Ramos (cell line): ENCODE results near the gene URM1.
"Not testable (repeated sequence)": the region's sequence is repeated elsewhere in the genome, so short reads cannot be mapped to it uniquely, and the experiment has no call there.

ENCODE experiments used
- in situ Hi-C: fragments of 300-500 bp; cut with MboI; formaldehyde crosslinking; loops from one replicate; pipeline ENCODE4 v1.14.3; 2022; ENCODE audit warnings: low sequenced_read_pairs; ENCODE audit not compliant: unreplicated experiment

The URM1 gene

GRCh38 chr9:128370752-128371629 is at the start of gene URM1:
Gene URM1 (plus strand): TSS chr9:128371374. CDS start chr9:128371381, 7 bp downstream.
- in situ Hi-C loops, result no loop called here

GRCh38 chr9:128321879-128322403 is 49.2 kb upstream of the URM1 start:
- in situ Hi-C loops, result no loop called here

GRCh38 chr9:128322404-128323211 is 48.6 kb upstream of the URM1 start, which contains the start of the genes COQ4 and TRUB2:
Gene COQ4 (plus strand): TSS chr9:128322839. CDS start chr9:128322859, 20 bp downstream.
Gene TRUB2 (minus strand): TSS chr9:128322447. CDS start chr9:128322408, 39 bp downstream.
- in situ Hi-C loops, result no loop called here

GRCh38 chr9:128323212-128323730 is 47.9 kb upstream of the URM1 start:
- in situ Hi-C loops, result no loop called here

GRCh38 chr9:128323791-128324190 is 47.4 kb upstream of the URM1 start:
- in situ Hi-C loops, result no loop called here

- in situ Hi-C loops, result no loop called here
Measured at GRCh38 chr9:128324401-128324800, 46.8 kb upstream of the URM1 start.

GRCh38 chr9:128325629-128326028 is 45.5 kb upstream of the URM1 start:
- in situ Hi-C loops, result no loop called here

GRCh38 chr9:128333451-128333869 is 37.7 kb upstream of the URM1 start:
- in situ Hi-C loops, result no loop called here

GRCh38 chr9:128335161-128335560 is 36.0 kb upstream of the URM1 start:
- in situ Hi-C loops, result no loop called here

GRCh38 chr9:128335914-128336313 is 35.3 kb upstream of the URM1 start:
- in situ Hi-C loops, result no loop called here

- in situ Hi-C loops, result no loop called here
Measured at GRCh38 chr9:128337936-128338335, 33.2 kb upstream of the URM1 start.

- in situ Hi-C loops, result not testable (repeated sequence)
Measured at GRCh38 chr9:128338852-128339614, 32.1 kb upstream of the URM1 start.

- in situ Hi-C loops, result no loop called here
Measured at GRCh38 chr9:128339761-128340690, 31.1 kb upstream of the URM1 start, which contains the start of gene SLC27A4. Gene SLC27A4 (plus strand): TSS chr9:128340527. CDS start chr9:128343133, 2,606 bp downstream.

GRCh38 chr9:128340691-128341434 is 30.3 kb upstream of the URM1 start:
- in situ Hi-C loops, result no loop called here

- in situ Hi-C loops, result no loop called here
Measured at GRCh38 chr9:128341435-128341849, 29.7 kb upstream of the URM1 start.

- in situ Hi-C loops, result no loop called here
Measured at GRCh38 chr9:128342971-128343680, 28.0 kb upstream of the URM1 start.

GRCh38 chr9:128343855-128344254 is 27.3 kb upstream of the URM1 start:
- in situ Hi-C loops, result no loop called here
